Pancreas (tissue), 10 donors: ENCODE results near the gene ISYNA1. TPM values are rescaled to one million over a fixed set of nuclear protein-coding genes. Genes with fewer than 3 reads are reported as not detected.
A peak's percentile ranks its signal among the peaks of the same experiment; 100 is the strongest.

Experiments
- ATAC-seq, 4 donors: fragments of 200-7000 bp; cut with Tn5 transposase; one replicate each; pipeline versions ENCODE4 v1.8.0 to v1.9.1; 2020; ENCODE audit warnings: mild to moderate bottlenecking in 4 of 4, moderate library complexity in 4 of 4
- DNase-seq, 6 donors: peaks; one replicate each; pipeline ENCODE4 v3.0.0-alpha.2; 2020
- FAIRE-seq: peaks from 2 replicates; lab custom pipeline; 2012; peaks lifted over from hg19 to GRCh38; lab: Jason Lieb, UNC
- H3K27ac ChIP-seq, 4 donors: fragments of 200-600 bp; sonication (generic); 1 replicate in 3 of 4; 2 replicates in 1 of 4; pipeline versions ENCODE4 v1.5.0 to v1.8.0; 2020
- H3K27me3 ChIP-seq, 4 donors: fragments of 200-600 bp; one replicate each; pipeline ENCODE4 v1.8.0; 2021
- H3K36me3 ChIP-seq, 3 donors: fragments of 200-600 bp; sonication (generic) in 1 of 3; one replicate each; pipeline versions ENCODE4 v1.5.0 to v1.8.0; 2020 to 2021
- H3K4me1 ChIP-seq, 3 donors: fragments of 200-600 bp; one replicate each; pipeline ENCODE4 v1.8.0; 2021
- H3K4me3 ChIP-seq, 4 donors: fragments of 200-600 bp; sonication (generic) in 2 of 4; one replicate each; pipeline versions ENCODE4 v1.5.0 to v1.8.0; 2020 to 2021
- H3K9me3 ChIP-seq, 4 donors: fragments of 200-600 bp; one replicate each; pipeline ENCODE4 v1.8.0; 2021
- WGBS, 2 donors: extraction: QIAGEN DNeasy Blood & Tissue Kit; methylation state at CpG; one replicate each; pipeline ENCODE4 v1.1.7; 2013; 5-methylcytosine and 5-hydroxymethylcytosine counted together
- intact Hi-C, 3 donors: fragments of 100-400 bp; cut with DNase I; formaldehyde crosslinking; loops; one replicate each; pipeline versions ENCODE4 v1.11.1 to v1.14.2; 2022
- polyA plus RNA-seq, 2 donors: library from polyadenylated mRNA; stranded (reverse); fragments of 200-250 nt; gene quantifications; one replicate each; pipeline ENCODE4 v1.2.3, GENCODE V29; 2013
- total RNA-seq, 6 donors: library from RNA; stranded (reverse); fragmentation: NEBNext Ultra II Directional in 4 of 6; extraction: Animal tissue kit (Norgen Biotek cat#: 25700) in 4 of 6; gene quantifications; one replicate each; pipeline versions ENCODE4 v1.2.1 to v1.2.4, GENCODE V29; 2021 to 2023
- TF ChIP-seq, protein P1 (sequence below), 4 donors: fragments of 200-600 bp; sonication (generic) in 3 of 4; IDR thresholded peaks; one replicate each; pipeline versions ENCODE4 v1.5.0 to v1.8.0; 2021; ENCODE audit warnings: antibody characterized with exemption in 4 of 4
- donor health status: healthy with polysubstance abuse.
- donor health status: DM: no; HTN: no; CAD: no; lungs with moderate emphysema.
- donor health status: DM: no; HTN: no; CAD: no.
- donor health status: control.
- donor health status: control.
- donor health status: Bipolar disorder and iron deficiency.
- donor health status: DM: yes; HTN: yes; CAD: no.
- donor health status: DM: no; HTN: no; CAD: no.
- donor health status: DM: no; HTN: no; CAD: no.
- donor health status: DM: yes; HTN: yes; CAD: no.

Gene ISYNA1
- total and polyA plus RNA-seq, 8 donors, result 26.1 to 309 (median 48.2) TPM

DNA sequence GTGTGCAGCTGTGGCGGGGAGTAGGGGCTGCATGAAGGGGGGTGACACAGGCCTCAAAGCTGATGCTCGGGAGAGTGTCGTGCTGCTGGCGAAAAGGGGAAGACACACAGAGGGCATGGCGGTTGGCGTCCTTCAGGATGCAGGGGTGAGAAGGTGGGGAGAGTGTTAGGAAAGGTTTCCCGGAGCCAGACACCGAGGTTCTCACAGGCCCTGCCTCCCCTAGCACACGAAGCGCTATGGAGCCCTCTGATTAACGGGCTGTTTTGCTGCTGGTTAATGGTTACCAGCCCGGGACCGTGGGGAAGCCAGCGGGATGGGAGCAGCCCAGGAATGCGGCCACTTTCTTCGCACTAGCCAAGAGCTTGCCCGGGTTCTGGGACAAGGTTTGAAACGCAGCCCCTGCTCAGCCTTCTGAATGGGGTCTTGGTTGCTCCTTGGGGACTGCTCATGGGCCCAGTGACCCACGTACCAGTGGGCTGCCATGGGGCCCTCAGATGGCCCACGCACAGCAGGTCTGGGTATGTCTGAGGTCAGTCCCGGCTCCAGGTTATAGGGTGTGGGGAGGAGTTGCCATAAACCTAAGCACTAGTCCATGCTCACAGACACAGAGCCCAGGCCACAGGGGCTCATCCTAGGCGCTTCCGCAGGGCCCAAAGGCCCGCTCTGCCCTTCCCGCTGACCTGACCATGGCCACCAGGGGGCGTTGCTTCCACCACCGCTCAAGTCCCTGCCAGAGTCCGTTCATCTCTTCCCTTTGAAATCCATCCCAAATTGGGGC is 31.3 kb upstream of the ISYNA1 start:
- peaks cover 14 to 19% (median 17%) of the 10 kb centered on the region in 3 donors for H3K4me1 ChIP-seq
- H3K27me3 ChIP-seq, result no peaks in the 10 kb centered on the region
- DNase-seq, result peak in 5 of 6 donors; percentile 52 to 87 (median 70)
- no peaks in the 10 kb centered on the region for H3K36me3 ChIP-seq
- no peaks in the 10 kb centered on the region for H3K9me3 ChIP-seq
- peak overlapping the region; percentile 54 to 75 (median 68) for H3K27ac ChIP-seq
- TF ChIP-seq, protein P1, sequence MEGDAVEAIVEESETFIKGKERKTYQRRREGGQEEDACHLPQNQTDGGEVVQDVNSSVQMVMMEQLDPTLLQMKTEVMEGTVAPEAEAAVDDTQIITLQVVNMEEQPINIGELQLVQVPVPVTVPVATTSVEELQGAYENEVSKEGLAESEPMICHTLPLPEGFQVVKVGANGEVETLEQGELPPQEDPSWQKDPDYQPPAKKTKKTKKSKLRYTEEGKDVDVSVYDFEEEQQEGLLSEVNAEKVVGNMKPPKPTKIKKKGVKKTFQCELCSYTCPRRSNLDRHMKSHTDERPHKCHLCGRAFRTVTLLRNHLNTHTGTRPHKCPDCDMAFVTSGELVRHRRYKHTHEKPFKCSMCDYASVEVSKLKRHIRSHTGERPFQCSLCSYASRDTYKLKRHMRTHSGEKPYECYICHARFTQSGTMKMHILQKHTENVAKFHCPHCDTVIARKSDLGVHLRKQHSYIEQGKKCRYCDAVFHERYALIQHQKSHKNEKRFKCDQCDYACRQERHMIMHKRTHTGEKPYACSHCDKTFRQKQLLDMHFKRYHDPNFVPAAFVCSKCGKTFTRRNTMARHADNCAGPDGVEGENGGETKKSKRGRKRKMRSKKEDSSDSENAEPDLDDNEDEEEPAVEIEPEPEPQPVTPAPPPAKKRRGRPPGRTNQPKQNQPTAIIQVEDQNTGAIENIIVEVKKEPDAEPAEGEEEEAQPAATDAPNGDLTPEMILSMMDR (IDR thresholded peaks at IDR 0.05), result peak; percentile 67 to 76 (median 72)
- no peak for FAIRE-seq
- intact Hi-C loops, result loop anchor here in 1 of 3 donors (10.0 kb wide), 1 partner anchor 106 kb away; the partner anchor contains the start of gene UBA52
- ATAC-seq, result peak; percentile 50 to 61 (median 60)
- H3K4me3 ChIP-seq, result no peak overlapping the region
- WGBS, 2 donors, result 45 to 55% methylated on average over 28 of the region's 28 CpGs

DNA sequence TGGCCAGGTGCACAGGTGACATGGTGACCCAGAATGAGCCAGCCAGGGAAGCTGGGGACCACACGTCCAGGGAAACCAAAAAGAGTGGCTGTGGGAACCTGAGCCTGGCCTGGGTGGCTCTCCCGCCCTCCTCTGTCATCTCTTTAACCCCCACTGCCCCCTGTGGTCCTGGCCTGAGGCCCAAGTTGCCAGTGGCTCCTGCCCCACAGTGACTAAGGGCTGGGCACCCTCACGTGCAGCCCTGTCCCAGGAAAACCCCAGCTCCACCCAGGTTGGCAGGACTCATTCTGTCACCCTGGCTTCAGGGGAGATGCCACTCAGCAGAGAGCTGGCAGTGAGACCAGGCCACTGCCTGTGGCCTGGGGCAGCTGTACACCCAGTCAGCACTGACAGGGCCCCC is 30.6 kb upstream of the ISYNA1 start:
- peak overlapping the region; percentile 54 to 75 (median 68) for H3K27ac ChIP-seq
- H3K9me3 ChIP-seq, result no peaks in the 10 kb centered on the region
- no peak for FAIRE-seq
- no peaks in the 10 kb centered on the region for H3K36me3 ChIP-seq
- H3K4me1 ChIP-seq, result peaks cover 15 to 19% (median 17%) of the 10 kb centered on the region in 3 donors
- 58 to 66% methylated on average over 3 of the region's 3 CpGs for WGBS, 2 donors
- intact Hi-C loops, result loop anchor here in 1 of 3 donors (10.0 kb wide), 1 partner anchor 106 kb away; the partner anchor contains the start of gene UBA52
- no peak overlapping the region for H3K4me3 ChIP-seq
- no peaks in the 10 kb centered on the region for H3K27me3 ChIP-seq
- ATAC-seq, result peak; percentile 5 to 29 (median 24)
- DNase-seq, result peak in 2 of 6 donors; percentile 52 to 75
- TF ChIP-seq, protein P1 (IDR thresholded peaks at IDR 0.05), result no peak

DNA sequence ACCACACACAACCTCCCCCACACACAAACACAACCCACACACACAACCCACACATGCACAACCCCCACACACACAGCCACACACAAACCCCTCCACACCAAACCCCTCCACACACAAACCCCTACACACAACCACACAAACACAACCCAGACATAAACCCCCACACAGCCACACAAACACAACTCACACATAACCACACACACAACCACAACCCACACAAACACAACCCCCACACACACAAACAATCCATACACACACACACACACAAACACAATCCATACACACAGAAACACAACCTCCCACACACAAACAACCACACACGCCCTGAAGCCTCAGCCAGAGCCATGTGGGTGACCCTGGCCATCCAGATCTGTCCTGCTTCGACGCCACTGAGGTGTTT is 30.0 kb upstream of the ISYNA1 start:
- DNase-seq (no peak), ATAC-seq (no peak), FAIRE-seq (no peak)
- intact Hi-C loops, result loop anchor here in 1 of 3 donors (10.0 kb wide), 1 partner anchor 107 kb away; the partner anchor contains the start of gene UBA52
- H3K36me3 ChIP-seq, result no peaks in the 10 kb centered on the region
- TF ChIP-seq, protein P1 (IDR thresholded peaks at IDR 0.05), result no peak
- H3K4me3 ChIP-seq, result no peak overlapping the region
- WGBS, 2 donors, result 64 to 68% methylated on average over 3 of the region's 3 CpGs
- no peaks in the 10 kb centered on the region for H3K27me3 ChIP-seq
- peaks cover 15 to 19% (median 17%) of the 10 kb centered on the region in 3 donors for H3K4me1 ChIP-seq
- peak overlapping the region; percentile 54 to 75 (median 68) for H3K27ac ChIP-seq
- no peaks in the 10 kb centered on the region for H3K9me3 ChIP-seq

DNA sequence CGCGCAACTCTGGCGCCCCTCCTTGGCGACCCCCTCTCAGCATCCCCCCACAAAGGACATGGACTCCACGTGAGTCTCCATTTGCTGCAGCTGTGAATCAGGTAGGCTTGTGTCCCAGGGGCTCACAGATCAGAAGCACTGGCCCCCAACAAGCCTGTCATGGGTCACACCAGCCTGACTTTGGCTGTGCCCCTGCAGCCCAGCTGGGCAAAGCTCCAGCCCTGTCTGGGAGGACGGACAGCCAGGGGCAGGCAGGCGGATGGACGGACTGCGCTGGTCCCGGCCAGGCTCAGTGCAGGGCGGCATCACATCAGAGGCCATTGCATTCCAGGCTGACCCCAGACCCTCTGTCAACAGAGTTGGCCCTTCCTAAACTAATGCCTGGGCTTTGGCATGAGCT is 28.4 kb upstream of the ISYNA1 start:
- H3K4me1 ChIP-seq, result peaks cover 15 to 19% (median 17%) of the 10 kb centered on the region in 3 donors
- FAIRE-seq (no peak), DNase-seq (no peak), ATAC-seq (no peak)
- intact Hi-C loops, result loop anchor here in 1 of 3 donors (10.0 kb wide), 1 partner anchor 108 kb away; the partner anchor contains the start of gene UBA52
- TF ChIP-seq, protein P1 (IDR thresholded peaks at IDR 0.05), result no peak
- peaks cover 0 to 3% (median 3%) of the 10 kb centered on the region in 3 donors for H3K36me3 ChIP-seq
- no peak overlapping the region for H3K4me3 ChIP-seq
- H3K27ac ChIP-seq, result peak overlapping the region in 3 of 4 donors; percentile 18 to 77 (median 74)
- WGBS, 2 donors, result 84 to 87% methylated on average over 11 of the region's 11 CpGs
- H3K27me3 ChIP-seq, result no peaks in the 10 kb centered on the region
- H3K9me3 ChIP-seq, result no peaks in the 10 kb centered on the region
